ENCODE results near the gene HOXA5. TPM values are rescaled to one million over a fixed set of nuclear protein-coding genes. Genes with fewer than 3 reads are reported as not detected.

Gene HOXA5
- total and polyA plus RNA-seq, 11 donors, result 0.07 to 2.8 (median 0.36) TPM; not detected in 7

- no peak overlapping the region for H3K4me3 ChIP-seq
- no peaks in the 10 kb centered on the region for H3K9me3 ChIP-seq
- intact Hi-C loops (cut with DNase I), result loop anchor here in 8 of 10 donors (10.0 kb wide), 5 partner anchors 594 to 904 kb away; no protein-coding TSS in a partner anchor
- 26 to 37% (median 29%) methylated on average over 15 of the region's 15 CpGs for WGBS, 4 donors
- TF ChIP-seq POLR2A (IDR thresholded peaks at IDR 0.05), result no peak
- no peak for TF ChIP-seq CTCF (IDR thresholded peaks at IDR 0.05)
- peak overlapping the region in 1 of 12 donors; percentile 91 for H3K27ac ChIP-seq
- no peak for ATAC-seq
- H3K4me1 ChIP-seq, result peaks cover 4 to 40% (median 26%) of the 10 kb centered on the region in 12 donors
- no peaks in the 10 kb centered on the region for H3K36me3 ChIP-seq
- no peak for DNase-seq
- H3K27me3 ChIP-seq, result peaks cover 82 to 100% (median 98%) of the 10 kb centered on the region in 9 donors
These were observed 47.8 kb upstream of the HOXA5 start for GRCh38 chr7:27191161-27191731.

- Histone ChIP-seq H3K9me3 (no peaks in the 10 kb centered on the region), H3K27ac (peak overlapping the region in 1 of 12 donors; percentile 91), H3K27me3 (peaks cover 84 to 100% (median 98%) of the 10 kb centered on the region in 9 donors), H3K4me3 (no peak overlapping the region), H3K4me1 (peaks cover 4 to 48% (median 26%) of the 10 kb centered on the region in 12 donors), H3K36me3 (no peaks in the 10 kb centered on the region)
- intact Hi-C loops (cut with DNase I), result loop anchor here in 8 of 10 donors (10.0 kb wide), 5 partner anchors 595 to 905 kb away; no protein-coding TSS in a partner anchor
- TF ChIP-seq CTCF (IDR thresholded peaks at IDR 0.05) (no peak), POLR2A (IDR thresholded peaks at IDR 0.05) (no peak)
- DNase-seq (no peak), ATAC-seq (no peak)
- 33 to 42% (median 39%) methylated on average over 7 of the region's 7 CpGs for WGBS, 4 donors
These were observed 46.7 kb upstream of the HOXA5 start for GRCh38 chr7:27189997-27190748.

GRCh38 chr7:27189295-27189996, 46.0 kb upstream of the HOXA5 start:
- WGBS, 4 donors, result 9 to 35% (median 15%) methylated on average over 8 to 22 of the region's 22 CpGs
- H3K27ac ChIP-seq, result peak overlapping the region in 1 of 12 donors; percentile 91
- TF ChIP-seq CTCF (IDR thresholded peaks at IDR 0.05) (no peak), POLR2A (IDR thresholded peaks at IDR 0.05) (no peak)
- no peak for ATAC-seq
- no peaks in the 10 kb centered on the region for H3K36me3 ChIP-seq
- H3K27me3 ChIP-seq, result peaks cover 85 to 100% (median 100%) of the 10 kb centered on the region in 9 donors
- H3K4me3 ChIP-seq, result peak overlapping the region in 9 of 12 donors; percentile 1 to 44 (median 22)
- no peaks in the 10 kb centered on the region for H3K9me3 ChIP-seq
- intact Hi-C loops (cut with DNase I), result no loop called here
- peaks cover 4 to 55% (median 30%) of the 10 kb centered on the region in 12 donors for H3K4me1 ChIP-seq
- DNase-seq, result peak in 1 of 5 donors; percentile 47

Measured in heart left ventricle (tissue), 16 donors.